HG02642 (cell line): Measurements from ENCODE around the gene C16orf90.
"Not testable (repeated sequence)": the region's sequence is repeated elsewhere in the genome, so short reads cannot be mapped to it uniquely, and the experiment has no call there.

ENCODE experiments used
- ATAC-seq: cut with Tn5 transposase; IDR thresholded peaks from one replicate; pipeline ENCODE4 v1.9.1; 2021; ENCODE audit warnings: mild to moderate bottlenecking; ENCODE audit not compliant: unreplicated experiment, poor library complexity

Gene C16orf90, protein sequence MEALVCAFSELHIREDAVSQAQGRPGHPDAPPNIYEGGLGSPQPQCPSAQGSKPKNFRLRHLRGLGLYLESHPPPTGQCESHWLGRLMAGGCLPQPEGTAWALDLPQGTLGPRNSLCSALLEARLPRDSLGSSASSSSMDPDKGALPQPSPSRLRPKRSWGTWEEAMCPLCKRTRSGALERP

DNA sequence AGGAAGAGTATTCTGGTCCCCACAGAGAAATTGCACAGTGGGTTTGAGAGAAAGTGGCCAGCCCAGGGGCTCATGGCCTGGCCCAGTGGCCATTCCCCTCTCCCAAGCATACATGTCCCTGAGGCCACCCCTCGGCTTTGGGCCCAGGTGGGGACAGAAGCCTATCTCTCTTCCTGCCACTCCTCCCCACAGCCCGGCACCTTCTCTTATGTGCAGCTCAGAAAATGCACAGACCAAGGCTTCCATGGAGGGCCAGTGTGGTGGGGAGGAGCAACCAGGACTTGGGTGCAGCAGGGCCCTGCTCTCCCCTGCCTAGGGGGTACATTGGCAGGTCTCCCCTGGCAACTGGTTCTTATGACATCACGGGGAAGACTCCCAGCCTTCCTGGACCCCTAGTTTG is at the start of gene C16orf90:
Gene C16orf90, minus strand, starts transcription at position 314 of the 400 bp plus-strand sequence. Its CDS starts 68 bp downstream, at position 246.
- no peak for ATAC-seq

- ATAC-seq: no peak
Observed at GRCh38 chr16:3542601-3543373, 47.5 kb upstream of the C16orf90 start.

DNA sequence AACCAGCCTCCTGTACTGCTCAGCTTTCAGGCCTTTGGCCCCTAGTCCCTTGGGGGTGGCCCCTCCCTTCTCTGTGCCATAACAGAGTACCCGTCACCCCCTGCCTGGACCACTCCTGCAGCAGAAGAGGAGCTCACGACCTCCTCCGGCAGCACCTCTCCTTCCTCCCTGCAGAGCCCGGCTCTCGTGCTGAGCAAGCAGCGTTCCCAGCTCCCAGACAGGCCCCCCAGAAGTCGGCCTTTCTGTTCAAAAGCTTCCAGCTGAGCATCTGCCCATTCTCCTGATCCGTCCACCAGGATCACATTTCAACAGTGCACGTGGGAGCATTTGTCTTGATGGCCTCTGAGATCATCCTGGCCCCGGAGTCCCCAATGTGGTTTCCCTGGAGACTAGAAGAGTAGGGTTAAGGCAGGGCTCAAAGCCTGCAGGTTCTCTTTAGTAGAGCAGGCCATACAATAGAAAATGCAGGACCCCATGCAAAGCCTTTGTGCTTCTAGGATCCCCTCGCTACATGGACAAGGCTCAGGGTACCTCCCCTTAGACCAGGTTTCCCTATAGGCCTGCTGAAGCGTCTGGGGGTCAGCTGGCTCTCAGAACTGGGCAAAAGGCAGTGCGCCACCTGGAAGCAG is 46.4 kb upstream of the C16orf90 start:
- no peak for ATAC-seq

DNA sequence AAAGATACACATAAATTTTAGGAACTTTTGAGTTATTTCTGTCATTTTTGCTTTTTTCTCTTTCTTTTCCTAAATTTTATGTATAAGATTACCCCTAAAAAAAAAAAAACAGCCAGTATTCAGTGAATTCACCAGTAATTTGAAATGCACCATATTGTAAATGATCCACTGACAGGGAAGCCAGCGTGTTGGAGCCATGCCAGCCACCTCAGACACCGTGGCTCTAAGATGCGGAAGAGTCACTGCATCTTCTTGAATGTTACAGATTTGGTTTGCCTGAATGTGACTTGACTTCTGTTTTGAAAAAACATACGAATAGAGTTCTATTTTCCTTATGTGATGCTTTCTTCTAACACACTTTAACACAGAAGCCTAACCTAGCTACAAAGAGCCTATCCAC is 42.9 kb upstream of the C16orf90 start:
- ATAC-seq: no peak

- ATAC-seq: no peak
Observed at GRCh38 chr16:3536851-3537250, 41.6 kb upstream of the C16orf90 start.

DNA sequence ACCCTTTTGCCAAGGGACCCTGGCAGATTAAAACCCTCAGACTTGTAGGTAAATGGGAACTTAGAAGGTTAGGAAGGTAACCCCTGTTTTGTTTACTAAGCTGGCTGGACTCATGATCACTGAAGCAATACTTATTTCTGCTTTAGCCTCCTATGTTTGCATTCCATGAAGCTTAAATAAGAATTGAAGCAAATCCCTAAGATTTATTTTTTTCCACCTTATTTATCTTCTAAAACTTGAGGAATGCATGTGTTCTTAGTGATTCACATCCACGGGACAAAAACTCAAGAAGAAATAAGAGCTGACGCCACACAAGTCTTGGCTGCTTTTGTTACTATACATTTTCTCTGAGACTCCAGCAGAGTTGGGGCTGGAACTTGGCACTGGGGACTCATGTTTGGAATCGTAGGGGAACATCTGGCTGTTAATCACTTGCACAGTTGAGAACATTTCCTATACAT is 41.0 kb upstream of the C16orf90 start:
- no peak for ATAC-seq

GRCh38 chr16:3534126-3534525 is 38.8 kb upstream of the C16orf90 start:
- ATAC-seq: no peak

GRCh38 chr16:3532741-3533140 is 37.5 kb upstream of the C16orf90 start:
- ATAC-seq: no peak

GRCh38 chr16:3530371-3530914 is 35.2 kb upstream of the C16orf90 start:
- no peak for ATAC-seq

- ATAC-seq: no peak
Observed at GRCh38 chr16:3529175-3529574, 33.9 kb upstream of the C16orf90 start.

- no peak for ATAC-seq
Observed at GRCh38 chr16:3528406-3528805, 33.1 kb upstream of the C16orf90 start.

DNA sequence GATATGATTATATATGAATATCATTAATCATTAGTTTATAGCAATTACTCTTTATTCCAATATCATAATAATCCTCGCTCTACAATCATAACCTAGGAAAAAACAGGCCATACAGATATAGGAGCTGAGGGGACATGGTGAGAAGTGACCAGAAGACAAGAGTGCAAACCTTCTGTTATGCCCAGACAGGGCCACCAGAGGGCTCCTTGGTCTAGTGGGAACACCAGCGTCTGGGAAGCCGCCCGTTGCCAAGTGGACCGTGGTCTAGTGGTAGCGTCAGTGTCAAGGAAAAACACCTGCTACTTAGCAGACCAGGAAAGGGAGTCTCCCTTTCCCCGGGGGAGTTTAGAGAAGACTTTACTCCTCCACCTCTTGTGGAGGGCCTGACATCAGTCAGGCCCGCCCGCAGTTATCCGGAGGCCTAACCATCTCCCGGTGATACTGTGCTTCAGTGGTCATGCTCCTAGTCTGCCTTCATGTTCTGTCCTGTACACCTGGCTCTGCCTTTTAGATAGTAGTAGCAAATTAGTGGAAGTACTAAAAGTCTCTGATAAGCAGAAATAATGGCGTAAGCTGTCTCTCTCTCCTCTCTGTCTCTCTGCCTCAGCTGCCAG is 32.0 kb upstream of the C16orf90 start:
- ATAC-seq: not testable (repeated sequence)

DNA sequence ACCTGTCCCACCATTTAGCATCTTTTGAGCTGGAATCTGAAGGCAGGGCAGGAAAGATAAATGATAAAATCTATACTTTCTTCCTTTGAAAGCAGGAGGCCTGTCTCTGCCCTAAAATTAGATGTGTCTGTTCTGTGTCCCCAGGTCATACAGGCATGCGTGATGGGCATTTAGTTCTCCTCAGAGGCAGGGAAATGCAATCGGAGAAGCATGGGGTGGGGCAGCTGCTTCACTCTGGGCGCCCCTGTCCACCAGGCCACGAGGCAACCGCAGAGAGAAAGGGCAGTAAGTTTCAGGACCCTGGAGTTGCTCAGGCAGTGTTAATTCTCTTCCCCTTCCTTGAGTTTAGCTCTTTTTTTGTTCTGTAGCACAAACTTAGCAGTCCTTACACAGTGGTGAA is 30.7 kb upstream of the C16orf90 start:
- ATAC-seq: no peak

DNA sequence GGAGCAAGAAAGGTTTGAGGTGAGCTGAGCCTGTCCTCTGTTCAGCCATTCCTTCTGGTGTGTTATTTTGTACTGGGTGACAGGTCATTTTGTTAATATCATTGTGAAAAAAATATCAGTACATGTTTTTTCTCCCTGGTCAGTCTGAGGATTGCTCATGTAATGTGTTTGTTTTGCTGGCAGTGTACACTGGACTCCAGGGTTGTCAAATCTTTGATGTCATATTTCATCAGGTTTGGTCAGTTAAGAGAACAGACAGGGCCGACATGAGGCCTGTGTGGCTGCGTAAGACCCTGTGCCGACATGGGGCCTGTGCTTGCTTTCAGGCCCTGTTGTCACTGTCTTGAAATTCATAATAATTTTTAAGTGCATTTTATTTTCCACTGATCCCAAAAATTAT is 28.0 kb upstream of the C16orf90 start:
- no peak for ATAC-seq

DNA sequence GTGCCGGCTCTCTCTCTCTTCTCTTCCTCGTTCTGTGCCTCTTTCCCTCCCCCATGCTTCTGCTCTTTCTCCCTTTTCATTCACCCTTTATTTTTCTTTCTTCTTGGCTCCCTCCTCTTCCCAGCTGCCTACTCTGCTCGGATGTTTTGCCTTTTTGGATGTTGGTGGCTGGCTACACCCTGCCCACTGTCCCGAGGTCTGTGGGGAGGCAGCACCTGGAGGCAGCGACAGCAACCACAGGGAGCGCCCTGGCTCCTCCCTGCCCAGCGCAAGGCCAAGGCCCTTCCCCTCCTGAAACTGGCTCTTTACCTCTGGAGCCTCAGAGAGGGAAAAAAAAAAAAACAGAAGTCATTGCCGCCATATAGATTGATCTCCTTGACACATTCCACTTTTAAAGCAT is 25.6 kb upstream of the C16orf90 start:
- no peak for ATAC-seq

DNA sequence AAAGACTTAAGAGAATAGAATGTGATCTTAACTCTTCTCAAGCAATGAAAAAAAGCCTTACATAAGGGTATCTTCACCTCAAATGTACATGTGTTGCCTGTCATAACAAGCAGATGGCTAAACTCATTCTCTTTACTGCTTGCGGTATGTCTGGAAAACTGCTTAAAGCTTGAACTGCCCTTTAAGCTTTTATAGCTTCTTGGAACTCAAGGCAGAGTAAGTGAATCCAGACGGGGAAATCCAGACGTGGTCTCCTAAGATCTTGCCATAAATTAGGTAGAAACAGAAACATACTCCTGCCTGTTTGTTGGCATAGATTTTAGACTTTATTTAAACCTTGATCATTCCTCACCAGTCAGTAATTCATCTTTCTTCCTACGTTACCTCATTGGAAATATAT is 25.1 kb upstream of the C16orf90 start:
- no peak for ATAC-seq

DNA sequence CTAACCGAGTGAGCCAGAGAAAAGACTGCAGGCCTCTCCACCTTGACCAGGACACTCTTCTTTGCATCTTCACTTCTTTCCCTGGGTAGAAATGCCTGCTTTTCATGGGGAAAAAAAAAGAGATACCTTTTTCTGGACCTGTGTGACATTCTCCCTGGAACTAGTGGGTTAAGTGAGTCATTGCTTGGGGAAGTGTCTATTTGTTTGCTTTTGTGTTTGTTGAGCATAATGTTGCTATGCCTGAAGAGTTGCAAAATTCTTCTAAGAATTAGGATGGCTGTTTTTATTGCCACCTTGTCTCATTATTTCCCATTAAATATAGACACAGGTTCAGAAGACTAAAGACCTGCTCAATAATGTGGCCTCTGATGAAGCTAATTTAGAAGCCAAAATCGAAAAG is 24.3 kb upstream of the C16orf90 start:
- no peak for ATAC-seq

GRCh38 chr16:3518986-3519348 is 23.7 kb upstream of the C16orf90 start:
- ATAC-seq: no peak

DNA sequence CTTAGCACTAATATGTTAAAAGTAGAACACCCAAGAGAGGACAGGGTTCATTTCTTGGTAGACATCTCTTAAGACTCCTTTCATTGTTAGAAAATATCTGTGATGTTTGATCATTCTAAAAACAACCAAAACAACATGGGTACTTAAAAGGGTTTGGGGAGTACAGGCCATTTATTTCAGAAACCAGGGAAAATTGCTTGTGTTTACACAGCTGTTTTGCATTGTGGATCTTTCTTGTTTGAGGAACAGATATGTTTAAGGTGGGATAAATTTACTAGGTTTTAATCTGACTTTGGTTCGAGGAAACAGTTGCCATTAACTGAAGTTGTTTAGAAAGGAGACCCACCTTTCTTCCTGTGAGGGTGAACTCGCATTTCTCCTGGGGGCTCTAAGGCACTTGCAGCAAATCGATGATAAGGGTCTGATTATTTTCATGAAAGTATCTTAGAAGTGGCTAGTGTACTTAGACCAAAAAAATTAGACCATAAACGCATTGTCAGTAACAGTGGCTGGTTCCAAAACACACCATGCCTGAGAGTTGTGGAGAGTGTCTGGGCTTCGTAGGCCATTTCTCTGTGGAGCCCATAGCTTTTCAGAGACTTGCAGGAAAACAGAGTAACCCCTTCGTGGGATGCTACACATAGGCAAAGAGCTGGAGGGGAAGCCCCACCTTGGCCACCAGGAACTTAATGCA is 23.1 kb upstream of the C16orf90 start:
- no peak for ATAC-seq

GRCh38 chr16:3515897-3516296 is 20.6 kb upstream of the C16orf90 start:
- no peak for ATAC-seq
